ENCODE data around the gene NFKB2.

Gene NFKB2

DNA sequence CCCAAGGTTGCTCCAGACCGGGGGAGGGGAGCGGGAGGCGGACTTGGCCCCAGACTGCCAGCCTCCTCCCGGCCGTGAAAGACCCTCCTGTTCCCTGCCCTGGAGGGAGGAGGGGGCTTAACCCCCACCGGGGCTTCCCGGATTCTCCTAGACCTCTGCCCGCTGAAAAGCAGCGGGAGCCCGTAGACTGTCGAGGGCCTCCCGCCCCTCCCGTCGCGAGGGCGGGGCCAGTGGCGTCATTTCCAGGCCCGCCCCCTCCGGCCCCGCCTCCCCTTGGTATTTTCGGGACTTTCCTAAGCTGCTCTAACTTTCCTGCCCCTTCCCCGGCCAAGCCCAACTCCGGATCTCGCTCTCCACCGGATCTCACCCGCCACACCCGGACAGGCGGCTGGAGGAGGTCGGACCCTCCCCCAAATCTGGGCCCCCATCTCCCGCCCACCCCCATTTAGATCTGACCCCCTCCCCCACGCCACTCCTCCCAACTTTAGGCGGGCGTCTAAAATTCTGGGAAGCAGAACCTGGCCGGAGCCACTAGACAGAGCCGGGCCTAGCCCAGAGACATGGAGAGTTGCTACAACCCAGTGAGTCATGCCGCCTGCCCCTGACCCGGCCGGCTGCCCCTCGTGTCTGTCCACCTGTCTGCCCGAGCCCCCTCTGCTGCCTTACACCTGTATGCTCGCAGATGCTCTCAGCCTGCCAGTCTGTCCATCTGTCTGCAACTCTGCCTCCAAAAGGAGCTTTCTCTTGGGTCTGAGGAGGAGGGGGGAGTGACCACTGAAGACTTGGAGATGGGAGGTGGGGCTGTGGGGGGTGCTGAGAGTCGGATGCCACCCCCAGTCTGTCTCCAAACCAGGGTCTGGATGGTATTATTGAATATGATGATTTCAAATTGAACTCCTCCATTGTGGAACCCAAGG, at the start of gene NFKB2:
TSS of gene NFKB2 (plus strand) at position 306 of the 917 bp plus-strand sequence. CDS start at position 561, 255 bp downstream.
- DNase-seq, result peak; percentile 92 to 94

DNA sequence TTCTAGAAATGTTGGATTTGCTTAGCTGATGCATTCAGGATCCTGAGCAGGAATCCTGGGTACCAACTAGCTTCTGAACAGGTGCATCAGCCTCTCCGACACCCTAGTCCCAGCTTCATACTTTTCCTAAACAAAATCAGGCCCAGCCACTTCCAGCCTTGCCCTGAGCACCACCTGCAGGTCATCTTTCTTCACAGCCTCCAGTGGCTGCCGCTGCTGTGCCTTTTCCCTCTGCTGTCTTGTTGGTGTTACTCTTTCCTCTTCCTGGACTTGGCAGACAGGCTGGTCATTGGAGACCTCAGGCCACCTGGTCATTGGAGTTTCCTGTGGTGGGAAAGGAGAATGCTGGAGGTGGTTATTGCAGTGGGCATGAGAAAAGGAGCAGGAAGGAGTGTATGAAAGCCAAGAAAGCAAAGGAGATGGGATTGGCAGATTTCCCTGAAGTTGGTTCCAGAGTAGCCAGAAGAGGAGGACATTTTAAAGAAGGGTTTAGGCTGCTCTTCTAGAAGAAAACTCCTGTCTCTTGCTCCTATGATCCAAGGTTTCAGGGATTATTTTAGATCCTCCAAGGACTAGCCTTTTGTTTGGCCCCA, 48.2 kb upstream of the NFKB2 start:
- peak in 1 of 2 donors; percentile 27 for DNase-seq

DNA sequence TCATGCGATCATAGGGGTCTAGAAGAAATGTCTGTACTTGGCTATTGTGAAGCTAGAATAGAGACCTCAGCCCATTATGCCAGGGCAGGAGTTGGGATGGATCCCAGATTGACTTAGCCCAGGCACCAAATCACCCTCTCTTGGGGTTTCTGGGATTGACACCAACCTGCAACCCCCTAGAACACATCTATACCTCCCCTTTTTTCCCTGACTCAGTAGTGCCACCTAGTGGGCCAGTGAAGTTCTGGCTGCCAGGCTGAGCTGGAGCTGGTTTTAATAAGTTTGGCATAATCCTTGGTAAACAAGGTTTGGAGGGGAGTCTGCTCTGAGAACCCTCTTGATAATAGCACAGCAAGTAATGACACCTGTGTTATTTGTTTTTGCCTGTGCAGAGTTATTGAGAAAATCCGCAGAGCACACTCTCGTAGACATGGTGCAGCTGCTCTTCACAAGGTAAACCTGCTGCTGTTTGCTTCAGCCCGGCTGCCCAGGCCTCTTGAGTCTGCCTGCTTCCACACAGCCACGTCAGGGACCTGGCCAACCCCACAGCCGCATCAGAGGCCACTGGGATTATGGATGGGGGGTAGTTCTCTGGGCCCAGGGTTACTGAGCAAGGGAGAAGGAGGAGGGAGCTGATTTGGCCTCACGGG, 43.3 kb upstream of the NFKB2 start:
- peak; percentile 71 to 82 for DNase-seq

DNA sequence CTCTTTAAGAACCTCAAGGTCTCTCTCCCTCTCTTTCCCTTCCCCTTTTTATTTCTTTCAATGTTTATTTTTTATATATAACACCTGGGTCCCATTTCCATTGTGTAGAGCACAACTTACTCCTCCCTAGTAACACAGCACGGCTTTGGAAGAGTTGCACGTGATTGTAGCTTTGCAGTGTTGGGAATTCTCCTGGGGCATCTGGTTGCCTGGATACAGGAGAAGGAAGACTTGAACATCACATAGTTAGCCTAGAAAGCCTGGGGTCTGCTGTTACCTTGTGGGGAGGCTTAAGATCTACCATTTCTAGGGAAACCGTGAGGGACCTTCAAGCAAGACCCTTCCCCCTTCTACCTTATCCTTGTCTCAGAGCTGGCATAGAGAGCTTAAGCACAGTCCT, 41.1 kb upstream of the NFKB2 start:
- DNase-seq, result no peak

DNA sequence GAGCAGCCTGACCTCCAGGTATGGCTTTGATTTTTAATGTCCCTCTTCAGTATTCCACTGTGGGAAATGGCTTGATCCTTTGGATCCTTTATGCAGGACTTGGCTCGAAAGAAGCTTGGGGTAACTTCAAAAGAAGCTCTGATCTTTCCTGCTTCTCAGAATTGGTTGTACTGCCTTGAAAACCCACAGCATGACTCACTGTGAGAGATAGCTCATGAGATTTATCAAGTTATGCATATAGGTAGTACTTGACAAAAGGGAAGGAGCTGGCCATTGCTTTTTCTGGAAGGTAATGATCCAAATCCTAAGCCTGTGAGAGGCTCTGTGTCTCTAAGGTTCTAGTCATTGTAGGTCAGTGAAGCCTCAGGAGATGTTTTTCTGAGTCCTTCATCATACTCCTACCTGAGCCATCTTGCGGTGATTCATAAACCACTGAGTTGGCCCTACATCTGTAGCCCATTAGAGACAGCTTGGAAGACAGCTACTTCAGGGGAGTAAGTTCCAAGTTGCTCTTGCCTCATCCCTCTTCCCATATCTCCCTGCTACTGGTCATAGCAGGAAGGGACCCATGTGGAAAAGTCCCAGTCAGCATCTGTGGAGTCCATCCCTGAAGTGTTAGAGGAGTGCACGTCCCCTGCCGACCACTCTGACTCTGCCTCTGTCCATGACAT, 36.7 kb upstream of the NFKB2 start:
- no peak for DNase-seq

DNA sequence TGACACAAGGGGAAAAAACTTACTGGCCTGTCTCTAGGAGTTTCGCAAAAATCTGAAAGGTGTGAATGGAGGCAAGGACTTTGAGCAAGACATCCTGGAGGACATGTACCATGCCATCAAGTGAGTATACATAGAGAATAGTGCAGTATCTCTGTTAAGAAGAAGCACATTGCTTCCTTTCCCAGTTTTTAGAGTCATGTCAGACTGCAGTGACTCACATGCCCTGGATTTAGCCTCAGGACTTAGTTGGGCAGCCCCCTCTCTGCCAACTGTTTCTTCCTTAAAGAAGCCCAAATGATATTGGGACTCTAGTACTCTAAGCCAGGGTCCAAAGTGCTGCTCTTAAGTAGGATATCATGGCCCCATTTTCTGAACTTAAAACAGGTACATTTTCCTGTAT, 28.1 kb upstream of the NFKB2 start:
- no peak for DNase-seq

- no peak for DNase-seq
Measured at GRCh38 chr10:102368077-102368476, 27.4 kb upstream of the NFKB2 start.

DNA sequence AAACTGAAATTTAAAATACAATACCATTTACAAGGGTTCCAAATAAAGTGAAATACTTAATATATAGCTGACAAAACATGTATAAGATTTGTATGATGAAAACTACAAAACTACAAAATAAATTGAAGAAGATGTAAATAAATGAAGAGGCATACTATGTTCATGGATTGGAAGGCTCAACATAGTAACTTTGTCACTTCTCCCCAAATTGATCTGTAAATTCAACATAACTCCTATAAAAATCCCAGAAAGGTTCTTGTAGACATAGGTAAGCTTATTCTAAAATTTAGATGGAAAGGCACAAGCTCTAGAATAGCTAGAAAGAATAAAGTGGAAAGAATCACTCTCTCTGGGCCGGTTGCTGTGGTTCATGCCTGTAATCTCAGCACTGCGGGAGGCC, 24.2 kb upstream of the NFKB2 start:
- no peak for DNase-seq

DNA sequence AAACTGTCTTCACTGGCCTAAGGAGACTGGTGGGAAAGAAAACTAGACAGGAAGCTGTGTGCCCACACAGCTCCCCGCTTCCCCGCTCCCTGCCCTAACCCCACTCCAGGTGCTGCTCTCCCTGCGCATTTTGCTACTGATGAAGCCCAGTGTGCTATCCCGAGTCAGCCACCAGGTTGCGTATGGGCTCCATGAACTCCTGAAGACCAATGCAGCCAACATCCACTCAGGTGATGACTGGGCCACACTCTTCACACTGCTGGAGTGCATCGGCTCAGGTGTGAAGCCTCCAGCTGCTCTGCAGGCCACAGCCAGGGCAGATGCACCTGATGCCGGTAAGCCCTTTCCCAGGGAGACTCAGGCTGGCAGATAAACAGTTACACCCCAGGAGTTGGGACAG, 20.3 kb upstream of the NFKB2 start:
- no peak for DNase-seq

- no peak for DNase-seq
Measured at GRCh38 chr10:102375867-102376266, 19.6 kb upstream of the NFKB2 start.

- no peak for DNase-seq
Measured at GRCh38 chr10:102376901-102377300, 18.6 kb upstream of the NFKB2 start.

GRCh38 chr10:102379383-102379782, 16.1 kb upstream of the NFKB2 start:
- no peak for DNase-seq

- DNase-seq, result no peak
Measured at GRCh38 chr10:102381983-102382382, 13.5 kb upstream of the NFKB2 start.

DNA sequence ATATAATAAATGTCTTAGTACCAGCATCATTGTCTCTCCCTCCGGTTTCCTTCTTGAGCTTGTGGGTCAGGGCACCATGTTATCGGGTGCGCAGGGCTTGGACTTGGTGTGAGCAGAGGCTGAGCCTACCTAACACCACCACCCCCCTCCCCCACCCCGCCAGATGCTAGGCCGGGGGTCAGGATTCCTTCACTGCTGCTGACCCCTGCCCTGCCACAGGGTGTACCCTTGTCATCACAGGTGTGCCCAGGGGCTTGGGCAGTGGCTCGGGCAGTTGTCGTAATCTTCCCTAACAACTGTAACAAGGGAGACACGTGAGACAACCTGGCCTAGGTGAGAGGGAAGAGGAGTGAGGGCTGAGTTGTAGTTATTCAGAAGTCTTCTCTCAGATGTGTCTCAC, 12.6 kb upstream of the NFKB2 start:
- no peak for DNase-seq

DNA sequence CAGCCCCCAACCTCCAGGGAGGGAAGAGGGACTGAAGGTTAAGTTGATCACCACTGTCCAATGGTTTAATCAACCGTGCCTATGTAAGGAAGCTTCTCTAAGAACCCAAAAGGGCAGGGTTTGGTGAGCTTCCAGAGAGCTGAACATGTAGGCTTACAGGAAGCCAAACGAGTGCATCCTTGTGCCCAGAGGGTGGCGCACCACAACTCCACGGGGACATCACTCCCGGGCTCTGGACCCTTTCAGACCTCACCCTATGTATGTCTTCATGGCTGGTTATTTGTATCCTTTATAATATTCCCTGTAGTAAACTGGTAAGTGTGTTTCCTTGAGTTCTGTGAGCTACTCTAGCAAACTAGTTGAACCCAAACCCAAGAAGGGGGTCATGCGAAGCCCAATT, 11.5 kb upstream of the NFKB2 start:
- peak in 1 of 2 donors; percentile 11 for DNase-seq

- no peak for DNase-seq
Measured at GRCh38 chr10:102384606-102385429, 10.7 kb upstream of the NFKB2 start.

- no peak for DNase-seq
Measured at GRCh38 chr10:102389894-102390293, 5.6 kb upstream of the NFKB2 start.

GRCh38 chr10:102392306-102392705, 3.2 kb upstream of the NFKB2 start:
- DNase-seq, result no peak

GRCh38 chr10:102393411-102394078, 2.0 kb upstream of the NFKB2 start:
- DNase-seq, result no peak

DNA sequence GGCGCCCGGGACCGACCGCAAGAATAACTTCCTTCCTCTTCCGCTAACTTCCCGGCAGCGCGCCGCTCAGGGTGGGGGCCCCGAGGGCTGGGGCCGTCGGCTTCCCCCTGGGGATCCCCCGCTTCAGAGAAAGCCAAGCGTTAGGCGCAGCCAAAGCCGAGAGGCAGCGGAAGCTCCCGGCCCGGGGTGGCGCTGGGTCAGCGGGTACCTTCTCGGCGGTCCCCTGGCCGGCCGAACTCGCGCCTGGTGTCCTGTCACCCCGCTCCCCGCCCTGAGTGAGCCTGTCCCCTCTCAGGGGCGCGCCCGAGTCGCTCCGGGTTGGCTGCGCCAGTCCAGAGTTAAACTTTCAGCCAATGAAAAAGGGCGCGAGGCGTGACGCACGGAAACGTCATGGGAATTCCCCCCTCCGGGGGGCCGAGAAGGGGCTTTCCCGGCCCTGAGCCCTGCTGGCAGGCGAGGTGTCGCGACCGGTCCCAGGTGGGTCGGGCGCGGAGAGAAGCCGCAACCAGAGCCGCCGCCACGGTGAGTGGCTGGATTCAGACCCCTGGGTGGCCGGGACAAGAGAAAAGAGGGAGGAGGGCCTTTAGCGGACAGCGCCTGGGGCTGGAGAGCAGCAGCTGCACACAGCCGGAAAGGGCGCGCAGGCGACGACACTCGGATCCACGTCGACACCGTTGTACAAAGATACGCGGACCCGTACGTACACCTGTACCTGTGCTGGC, 1.3 kb upstream of the NFKB2 start:
- peak; percentile 98 to 99 for DNase-seq

DNA sequence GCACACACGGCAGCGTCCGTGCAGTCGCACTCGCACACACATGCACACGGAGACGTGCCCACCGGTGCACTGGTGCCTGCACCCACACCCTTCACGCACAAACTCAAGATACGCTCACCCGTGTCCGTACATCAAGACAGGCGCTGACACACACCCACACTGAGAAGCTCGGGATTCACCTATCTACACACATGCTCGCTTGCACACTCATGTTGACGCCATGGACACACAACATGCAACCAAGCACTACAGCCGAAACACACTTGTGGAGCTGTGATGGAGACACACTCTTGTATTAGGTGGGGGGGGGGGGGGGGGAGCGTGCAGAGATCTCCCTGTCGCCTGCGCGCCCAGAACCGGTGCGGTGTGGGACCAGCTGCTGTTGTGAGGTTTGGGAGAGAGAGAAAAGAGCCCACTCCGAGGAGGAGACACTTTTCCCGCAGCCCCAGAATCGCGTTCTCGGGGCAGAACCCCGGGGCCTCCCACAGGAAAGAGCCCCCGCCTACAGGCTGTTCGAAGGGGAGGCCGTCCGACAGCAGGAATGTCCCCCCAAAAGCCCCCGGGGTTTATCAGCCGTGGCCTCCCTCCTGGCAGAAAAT, 605 bp upstream of the NFKB2 start:
- peak; percentile 61 to 69 for DNase-seq
